K562 (cell line): ENCODE measurements around the gene ZFAND3. TPM values are rescaled to one million over a fixed set of nuclear protein-coding genes. Genes with fewer than 3 reads are reported as not detected.

ENCODE experiments used
- ATAC-seq: fragments of 200-7000 bp; cut with Tn5 transposase; 3 replicates; pipeline ENCODE4 v1.9.1; 2020; ENCODE audit warnings: moderate library complexity
- BruUV-seq: library from RNA; stranded (reverse); fragments of 400-500 nt; replicated peaks from 2 replicates; lab custom pipeline; 2021; lab: Mats Ljungman, UMichigan
- CTCF ChIA-PET: fragments of 300-600 bp; formaldehyde crosslinking; extraction: SDS; loops from one replicate; lab custom pipeline; 2021; ENCODE audit warnings: low intra/inter-chr PET ratio; lab: Yijun Ruan, JAX
- POLR2A ChIA-PET: fragments of 300-600, 350-650 bp; sonication (Branson Sonifier 250); formaldehyde crosslinking; extraction: SDS; loops from one replicate; lab custom pipeline; 2021; ENCODE audit warnings: antibody characterized with exemption, inconsistent platforms; lab: Yijun Ruan, JAX
- DNase-seq, 4 experiments: peaks; one replicate each; pipeline versions ENCODE4 v3.0.0 to v3.0.0-alpha.2; 2011 to 2018; ENCODE audit warnings: low spot score in 3 of 4, mixed read lengths in 3 of 4; ENCODE audit errors: extremely low read depth in 1 of 4
- FAIRE-seq: peaks from 2 replicates; lab custom pipeline; 2011; peaks lifted over from hg19 to GRCh38; lab: Jason Lieb, UNC
- H2AFZ ChIP-seq: 2 replicates; pipeline ENCODE4 v1.6.0; 2011; ENCODE audit warnings: low read depth, low read length, control low read depth, inconsistent platforms
- H3K27ac ChIP-seq: fragments of 200-600 bp; 3 replicates; pipeline ENCODE4 v1.8.0; 2011; ENCODE audit warnings: low read depth, mild to moderate bottlenecking, control low read depth, inconsistent platforms, low read length, moderate library complexity, mixed read lengths; ENCODE audit errors: extremely low read depth
- H3K27me3 ChIP-seq, 2 experiments: fragments of 300-600 bp in 1 of 2; 2 replicates in 1 of 2; 3 replicates in 1 of 2; pipeline versions ENCODE4 v1.6.0 to v1.8.0; 2011; ENCODE audit warnings: inconsistent platforms in 2 of 2, low read length in 2 of 2, mild to moderate bottlenecking in 1 of 2, mixed read lengths in 1 of 2, moderate library complexity in 1 of 2; ENCODE audit not compliant: control insufficient read depth in 2 of 2, insufficient read depth in 2 of 2
- H3K36me3 ChIP-seq: fragments of 300-600 bp; 3 replicates; pipeline ENCODE4 v1.8.0; 2011; ENCODE audit warnings: mild to moderate bottlenecking, low read length, inconsistent platforms; ENCODE audit not compliant: control insufficient read depth, insufficient read depth
- H3K4me1 ChIP-seq, 2 experiments: fragments of 200-600 bp in 1 of 2; replicated peaks in 1 of 2; 2 replicates in 1 of 2; 3 replicates in 1 of 2; pipeline versions ENCODE4 v1.5.1 to v1.8.0; 2011; ENCODE audit warnings: inconsistent platforms in 2 of 2, low read length in 2 of 2, mild to moderate bottlenecking in 1 of 2, mixed read lengths in 1 of 2, moderate library complexity in 1 of 2; ENCODE audit not compliant: control insufficient read depth in 2 of 2, insufficient read depth in 2 of 2
- H3K4me2 ChIP-seq: 2 replicates; pipeline ENCODE4 v1.6.1; 2011; ENCODE audit warnings: low read length, control low read depth, inconsistent platforms, mixed read lengths; ENCODE audit not compliant: insufficient read depth
- H3K4me3 ChIP-seq: fragments of 200-600 bp; sonication (generic), shearing (Covaris generic); 2 replicates; pipeline ENCODE4 v1.5.1; 2016; ENCODE audit warnings: control low read depth, inconsistent platforms
- H3K79me2 ChIP-seq: fragments of 200-600 bp; 3 replicates; pipeline ENCODE4 v1.8.0; 2011; ENCODE audit warnings: low read length, inconsistent platforms; ENCODE audit not compliant: control insufficient read depth, insufficient read depth
- H3K9ac ChIP-seq, 2 experiments: 2 replicates each; pipeline versions ENCODE4 v1.6.0 to v1.6.1; 2011; ENCODE audit warnings: low read depth in 2 of 2, low read length in 2 of 2, control low read depth in 1 of 2, inconsistent platforms in 1 of 2, mild to moderate bottlenecking in 1 of 2, mixed read lengths in 1 of 2; ENCODE audit not compliant: insufficient read depth in 1 of 2
- H3K9me1 ChIP-seq: one replicate; pipeline ENCODE4 v1.6.0; 2011; ENCODE audit warnings: inconsistent platforms, mild to moderate bottlenecking, low read length, moderate library complexity; ENCODE audit not compliant: control insufficient read depth, insufficient read depth
- H3K9me3 ChIP-seq: replicated peaks from 2 replicates; pipeline ENCODE4 v1.5.1; 2011; ENCODE audit warnings: low read depth, low read length, inconsistent platforms; ENCODE audit not compliant: control insufficient read depth, insufficient read depth
- H4K20me1 ChIP-seq: replicated peaks from 2 replicates; pipeline ENCODE4 v1.6.1; 2011; ENCODE audit warnings: low read length, inconsistent platforms, mixed read lengths; ENCODE audit not compliant: control insufficient read depth, insufficient read depth
- CBX5 ChIP-seq: IDR thresholded peaks from 2 replicates; pipeline ENCODE4 v1.6.1; 2014; ENCODE audit warnings: low read depth, borderline replicate concordance
- FOS ChIP-seq: IDR thresholded peaks from 3 replicates; pipeline ENCODE4 v1.6.1; 2011; ENCODE audit not compliant: insufficient read length; ENCODE audit errors: extremely low read depth
- FOXO4 ChIP-seq: fragments of 450-650 bp; formaldehyde crosslinking; IDR thresholded peaks from 2 replicates; pipeline ENCODE4 v1.4.0; 2020; ENCODE audit warnings: mild to moderate bottlenecking, moderate library complexity
- GMEB1 ChIP-seq: fragments of 250-450 bp; sonication (Bioruptor Pico); IDR thresholded peaks from 2 replicates; pipeline ENCODE4 v1.4.0; 2020; ENCODE audit warnings: mild to moderate bottlenecking
- HES1 ChIP-seq: fragments of 450-650 bp; IDR thresholded peaks from 2 replicates; pipeline ENCODE4 v1.6.1; 2016; ENCODE audit warnings: low read depth, mild to moderate bottlenecking, moderate library complexity
- PCBP2 ChIP-seq: fragments of 200-400 bp; formaldehyde crosslinking; IDR thresholded peaks from 2 replicates; pipeline ENCODE4 v1.6.1; 2018; ENCODE audit warnings: low read length, low read depth, mild to moderate bottlenecking, moderate library complexity; ENCODE audit not compliant: poor library complexity, severe bottlenecking
- RCOR1 ChIP-seq, 2 experiments: IDR thresholded peaks; 2 replicates each; pipeline ENCODE4 v1.6.1; 2012; ENCODE audit warnings: low read depth in 2 of 2, low read length in 2 of 2, borderline replicate concordance in 1 of 2, improper control_type of control experiment in 1 of 2
- ZBTB7A ChIP-seq: IDR thresholded peaks from 2 replicates; pipeline ENCODE4 v1.6.1; 2011; ENCODE audit warnings: low read depth, mild to moderate bottlenecking, low read length, moderate library complexity, borderline replicate concordance; ENCODE audit not compliant: control insufficient read depth
- ZNF512 ChIP-seq: IDR thresholded peaks from 2 replicates; pipeline ENCODE4 v1.6.1; 2016; ENCODE audit warnings: missing genetic modification characterization, missing compliant biosample characterization
- ZNF551 ChIP-seq: fragments of 250-450 bp; sonication (Bioruptor Pico); IDR thresholded peaks from 2 replicates; pipeline ENCODE4 v1.5.0; 2021; ENCODE audit warnings: mild to moderate bottlenecking, moderate library complexity
- WGBS: fragments of 100-300 bp; shearing (Covaris generic); methylation state at CpG from one replicate; pipeline ENCODE4 v1.1.6; 2016; ENCODE audit warnings: low coverage, mixed read lengths; ENCODE audit not compliant: insufficient coverage; ENCODE audit errors: missing lambda C conversion rate; 5-methylcytosine and 5-hydroxymethylcytosine counted together
- in situ Hi-C: fragments of 300-500 bp; cut with MboI; formaldehyde crosslinking; loops from 4 replicates; pipeline ENCODE4 v1.15.0; 2018; ENCODE audit warnings: inconsistent platforms, mixed read lengths
- intact Hi-C: fragments of 100-400 bp; cut with micrococcal nuclease; formaldehyde crosslinking; loops from 2 replicates; pipeline ENCODE4 v1.14.2; 2022
- polyA plus RNA-seq, 8 experiments: library from polyadenylated mRNA; depleted of rRNA in 4 of 8; stranded (reverse) in 5 of 8; unstranded in 3 of 8; fragments of >200 nt; fragmentation: Nextera tagmentation in 2 of 8; fragmentation: Illumina TruSeq in 1 of 8; extraction: Ambion mirVana in 2 of 8; extraction: Trizol in 1 of 8; gene quantifications; 2 replicates each; pipeline versions ENCODE4 v1.2.1 to v1.2.3, GENCODE V29; 2011 to 2014; ENCODE audit warnings: inconsistent platforms in 1 of 8, missing spikeins in 1 of 8
- total RNA-seq, 7 experiments: library from RNA; depleted of rRNA in 6 of 7; stranded (reverse); fragments of >200 nt in 6 of 7; fragmentation: Illumina TruSeq in 2 of 7; extraction: Trizol in 2 of 7; gene quantifications; 2 replicates each; pipeline versions ENCODE4 v1.2.1 to v1.2.3, GENCODE V29; 2011 to 2021; ENCODE audit warnings: low replicate concordance in 1 of 7

ZFAND3 gene
- total and polyA plus RNA-seq, 9 of the 15 experiments (the other 6 are each of a cell fraction or from before 2014, with no cell fraction given), result 0.81 to 26.6 (median 11.8) TPM

- TF ChIP-seq CBX5, result 0 out of 2 replicates have a peak, but pooled peaks have one; percentile 42
- TF ChIP-seq ZNF551 (CRISPR knock-in tag), result no peak
- TF ChIP-seq RCOR1 (IDR thresholded peaks at IDR 0.05; ENCODE audit: borderline replicate concordance in 1 of 2, low read depth in 2 of 2, low read length in 2 of 2), result peak in 1 of 2 experiments; percentile 26; a peak in 1 of 4 replicates
- TF ChIP-seq GMEB1 (CRISPR knock-in tag), result no peak
Measured at GRCh38 chr6:37974943-37975342, 155.4 kb downstream of the ZFAND3 start (continued).

- Histone ChIP-seq H3K9me1 (no peaks in the 10 kb centered on the region), H3K9ac (no peak overlapping the region), H3K79me2 (peaks cover 22% of the 10 kb centered on the region; the same call in 1 of the 3 replicates), H3K27ac (no peak overlapping the region), H3K27me3 (no peaks in the 10 kb centered on the region), H3K4me3 (no peak overlapping the region), H3K9me3 (peaks cover 7% of the 10 kb centered on the region; the same call in 1 of the 2 replicates), H3K4me1 (no peaks in the 10 kb centered on the region), H2AFZ (no peak overlapping the region), H3K4me2 (no peak overlapping the region), H3K36me3 (no peaks in the 10 kb centered on the region), H4K20me1 (no peaks in the 10 kb centered on the region; the same call in none of the 2 replicates)
- TF ChIP-seq ZBTB7A (no peak), PCBP2 (no peak), FOXO4 (CRISPR knock-in tag) (no peak), FOS (no peak), HES1 (no peak), ZNF512 (tag) (peak; percentile 64)
- DNase-seq, result no peak
- in situ Hi-C loops (no loop called here), intact Hi-C loops (no loop called here)
- POLR2A ChIA-PET, result no interaction called here
- CTCF ChIA-PET, result no interaction called here
- no TSS peak for BruUV-seq
- ATAC-seq, result no peak
- WGBS, result 50% methylated on average over 2 of the region's 3 CpGs
- no peak for FAIRE-seq
Measured at GRCh38 chr6:37977715-37978114, 158.2 kb downstream of the ZFAND3 start.
